NCI-H69 (cell line): ENCODE results near the gene MAPKAPK2.
A peak's percentile ranks its signal among the peaks of the same experiment; 100 is the strongest.

Experiments used
- DNase-seq: peaks from one replicate; lab custom pipeline; 2025; lab: John Stamatoyannopoulos, UW

MAPKAPK2 gene

DNA sequence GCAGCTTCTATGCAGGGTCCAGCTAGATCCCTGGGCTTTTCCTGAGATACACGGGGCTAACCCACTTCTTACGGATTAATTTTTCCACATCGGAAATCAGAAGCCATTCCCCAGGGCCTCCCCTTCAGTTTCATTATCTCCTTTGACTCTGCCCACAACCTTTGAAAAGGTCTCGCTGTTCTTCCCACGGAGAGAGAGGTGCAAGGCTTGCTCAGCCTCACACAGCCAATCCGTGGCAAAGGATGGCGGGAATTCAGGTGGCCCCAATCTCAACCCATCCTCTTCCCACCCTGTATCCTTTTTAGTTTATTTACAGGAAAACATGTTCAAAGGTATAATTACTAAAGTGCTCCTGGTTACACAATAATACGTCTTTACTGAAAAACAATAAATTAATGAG, 702 bp upstream of the MAPKAPK2 start:
- no peak for DNase-seq

DNA sequence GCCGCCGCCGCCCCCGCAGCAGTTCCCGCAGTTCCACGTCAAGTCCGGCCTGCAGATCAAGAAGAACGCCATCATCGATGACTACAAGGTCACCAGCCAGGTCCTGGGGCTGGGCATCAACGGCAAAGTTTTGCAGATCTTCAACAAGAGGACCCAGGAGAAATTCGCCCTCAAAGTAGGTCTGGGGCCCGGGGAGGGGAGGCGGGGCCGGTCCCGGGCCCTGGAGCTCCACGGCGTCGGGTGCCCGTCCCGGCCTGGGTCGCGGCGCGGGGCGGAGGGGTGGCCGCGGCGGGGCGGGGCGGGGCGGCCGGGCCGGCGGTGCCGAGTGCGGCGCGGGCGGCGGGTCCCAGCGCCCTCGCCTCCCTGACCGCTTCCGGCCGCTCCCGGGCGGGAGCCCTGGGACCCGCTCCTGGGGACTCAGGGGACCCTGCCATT, 646 bp downstream of the MAPKAPK2 start:
- DNase-seq, result peak; percentile 70

DNA sequence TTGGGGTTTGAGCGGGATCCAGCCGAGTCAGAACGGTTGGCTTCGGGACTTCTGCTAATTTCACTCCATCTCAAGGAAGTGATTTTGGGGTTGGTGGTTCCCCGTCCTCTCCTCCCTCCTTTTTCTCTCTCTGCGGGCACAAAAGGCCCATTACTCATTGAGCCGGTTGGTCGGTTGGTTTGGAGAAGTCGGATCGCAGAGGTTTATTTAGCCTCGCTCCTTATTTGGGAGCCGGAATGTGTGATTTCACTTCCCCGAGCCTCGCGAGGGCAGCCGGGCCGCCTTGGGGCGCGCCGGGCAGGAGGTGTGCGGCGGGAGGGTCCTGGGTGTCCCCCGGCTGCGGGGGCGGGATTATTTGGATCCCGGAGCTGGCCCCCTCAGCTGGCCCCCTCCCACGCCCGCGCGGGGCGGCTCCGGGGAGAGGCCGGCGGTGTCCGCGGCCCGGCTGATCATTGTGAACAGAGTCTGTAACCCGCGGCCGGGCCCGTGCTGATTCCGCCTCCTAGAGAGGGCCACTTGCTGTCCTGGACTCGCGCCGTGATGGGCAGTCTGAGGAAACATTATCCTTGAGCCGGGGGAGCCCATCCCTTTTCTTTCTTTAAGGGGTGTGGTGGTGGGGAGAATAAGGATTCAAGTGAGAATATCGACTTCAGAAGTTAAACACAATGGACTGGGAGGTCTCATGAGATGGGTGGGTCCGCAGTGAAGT, 1.2 kb downstream of the MAPKAPK2 start:
- DNase-seq, result peak; percentile 70

DNA sequence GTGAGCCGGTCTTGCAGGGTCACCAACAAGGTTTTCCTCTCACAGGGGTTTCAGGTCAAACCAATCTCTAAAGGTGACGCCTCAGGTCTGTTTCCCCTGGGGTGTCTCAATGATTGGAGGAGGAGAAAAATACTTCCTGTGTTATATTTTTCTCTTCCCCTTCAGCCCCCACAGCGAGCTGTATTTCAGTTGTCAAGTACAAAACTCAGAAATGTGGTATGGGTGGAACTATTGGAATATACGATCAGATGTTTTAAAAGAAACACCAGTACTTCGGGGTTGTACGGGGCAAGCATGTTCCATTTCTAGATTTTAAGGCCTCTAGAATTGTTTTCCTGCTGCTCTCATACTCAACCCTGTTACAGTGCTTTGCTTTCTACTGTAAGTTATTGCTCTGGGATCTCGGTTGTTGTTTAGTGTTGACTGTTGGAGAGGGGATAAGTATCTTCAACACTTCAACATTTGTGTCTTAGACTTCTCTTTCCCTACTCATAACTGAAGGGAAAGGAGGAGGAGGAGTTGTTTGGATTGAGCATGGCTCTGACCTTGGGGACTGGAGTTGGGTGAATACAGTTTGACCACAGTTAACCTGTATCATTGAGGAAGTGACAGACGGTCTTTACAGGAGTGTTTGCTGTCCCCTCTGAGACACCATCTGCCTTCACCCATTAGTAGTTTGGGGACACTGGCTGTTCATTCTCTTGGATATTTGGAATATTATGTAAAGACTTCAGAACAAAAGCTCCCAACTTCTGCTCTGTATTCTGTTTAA, 2.0 kb downstream of the MAPKAPK2 start:
- DNase-seq, result peak; percentile 72

DNA sequence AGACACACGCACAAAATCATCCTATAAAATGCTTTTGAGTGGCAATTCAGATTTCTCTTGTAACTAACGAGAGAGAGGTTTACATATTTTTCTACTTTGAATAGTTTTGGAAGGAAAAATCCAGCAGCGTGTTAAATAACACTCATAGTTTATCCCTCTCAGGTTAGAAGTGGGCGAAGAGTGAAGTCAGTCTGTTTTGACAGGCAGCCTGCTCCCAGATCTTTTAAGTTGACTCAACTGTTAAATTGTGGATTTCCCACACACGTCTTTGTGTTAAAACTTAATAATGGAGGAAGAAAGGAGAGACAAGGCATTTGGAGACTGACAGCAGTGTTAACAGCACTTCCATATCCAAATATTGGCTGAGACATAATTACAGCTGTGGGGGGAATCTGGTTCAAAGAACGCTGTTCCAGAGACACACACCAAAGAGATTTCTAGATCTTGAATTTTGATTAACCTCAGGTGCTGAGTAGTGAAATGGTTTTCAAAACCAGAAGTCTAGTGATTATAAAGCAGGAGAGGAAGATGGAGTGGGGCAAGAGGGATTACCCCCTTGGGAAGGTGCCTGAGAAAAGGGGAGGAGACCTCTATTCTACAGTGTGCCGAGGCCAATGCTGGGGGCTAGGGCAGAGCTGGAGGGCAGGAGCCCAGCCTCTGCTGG, 2.7 kb downstream of the MAPKAPK2 start:
- DNase-seq, result peak; percentile 70

DNA sequence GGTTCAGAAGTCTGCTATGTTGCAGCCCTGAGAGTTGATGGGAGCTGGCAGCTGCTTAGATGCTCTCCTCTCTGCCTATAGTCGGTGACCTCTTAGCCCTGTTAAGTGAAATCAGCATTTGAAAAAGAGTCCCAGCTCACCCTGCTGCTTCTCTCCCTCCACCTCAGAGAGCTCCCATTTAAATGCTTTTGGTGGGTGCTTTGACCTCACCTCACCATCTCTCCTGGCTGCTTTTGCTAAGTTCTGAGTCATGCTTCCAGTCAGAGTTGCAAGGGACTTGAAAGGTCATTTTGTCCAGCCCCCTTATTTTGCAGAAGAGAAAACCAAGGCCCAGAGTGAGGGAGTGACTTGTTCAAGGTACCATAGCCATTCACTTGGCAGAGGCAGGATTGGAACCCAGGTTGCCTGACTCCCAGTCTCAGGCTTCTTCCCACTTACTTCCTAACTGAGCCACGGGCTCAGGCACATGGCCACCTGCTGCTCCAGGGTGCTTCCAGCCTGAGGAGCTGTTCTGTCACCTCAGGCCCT, 3.3 kb downstream of the MAPKAPK2 start:
- peak; percentile 64 for DNase-seq

DNA sequence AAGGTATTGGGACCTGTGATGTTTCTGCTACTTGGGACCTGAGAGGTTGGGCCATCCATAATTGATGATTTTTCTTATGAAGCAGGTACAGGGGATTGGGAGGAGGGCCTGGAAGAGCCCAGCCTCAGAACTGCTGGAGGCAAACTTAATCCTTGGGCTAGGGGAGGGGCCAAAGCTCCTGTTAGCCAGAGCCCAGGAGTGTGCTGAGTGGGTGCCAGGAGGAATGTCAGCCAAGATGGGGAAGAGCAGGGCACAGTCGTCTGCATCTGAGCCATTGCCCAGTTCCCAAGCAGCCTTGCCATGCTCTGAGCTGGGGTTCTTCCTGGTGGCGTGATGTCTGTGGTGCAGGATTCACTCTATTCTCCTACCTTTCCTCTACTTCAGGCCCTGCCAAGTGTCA, 5.8 kb downstream of the MAPKAPK2 start:
- DNase-seq, result no peak

DNA sequence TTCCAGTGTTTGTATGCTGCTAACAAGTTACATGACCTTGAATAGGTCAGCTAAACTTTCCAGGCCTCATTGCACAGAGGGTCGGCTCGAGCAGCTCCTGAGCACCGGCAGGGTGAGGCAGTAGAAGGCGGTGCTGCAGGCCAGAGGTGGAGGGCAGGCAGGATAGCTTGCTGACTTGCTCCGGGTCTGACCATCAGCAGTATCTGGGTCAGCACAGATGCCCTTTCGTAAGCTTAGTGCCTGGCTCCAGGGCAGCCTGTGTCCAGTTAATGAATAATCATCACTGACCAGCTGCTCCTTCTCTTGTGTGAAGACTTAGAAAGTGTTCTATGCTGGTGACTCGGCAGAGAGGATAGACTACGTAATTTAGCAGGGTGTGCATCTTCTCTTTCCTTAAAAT, 6.9 kb downstream of the MAPKAPK2 start:
- DNase-seq, result no peak

DNA sequence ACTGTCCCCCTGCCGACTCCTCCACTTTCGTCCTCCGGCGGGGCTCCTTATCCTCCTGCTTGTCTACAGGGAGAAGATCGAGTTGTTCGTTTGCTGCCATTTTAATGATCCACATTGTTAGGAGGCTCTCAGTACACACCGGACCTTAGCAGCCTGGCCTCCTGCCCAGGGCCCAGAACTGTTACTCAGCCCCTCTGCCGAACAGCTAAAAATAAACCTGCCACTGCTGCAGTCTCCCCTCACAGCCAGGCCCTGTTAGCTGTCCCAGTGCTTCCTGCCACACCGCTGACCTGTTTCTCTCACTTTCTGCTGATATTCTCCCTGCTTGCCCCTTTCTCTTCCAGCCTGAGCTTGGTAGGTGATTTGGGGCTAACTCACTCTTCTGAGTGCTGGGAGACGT, 8.3 kb downstream of the MAPKAPK2 start:
- DNase-seq, result no peak

DNA sequence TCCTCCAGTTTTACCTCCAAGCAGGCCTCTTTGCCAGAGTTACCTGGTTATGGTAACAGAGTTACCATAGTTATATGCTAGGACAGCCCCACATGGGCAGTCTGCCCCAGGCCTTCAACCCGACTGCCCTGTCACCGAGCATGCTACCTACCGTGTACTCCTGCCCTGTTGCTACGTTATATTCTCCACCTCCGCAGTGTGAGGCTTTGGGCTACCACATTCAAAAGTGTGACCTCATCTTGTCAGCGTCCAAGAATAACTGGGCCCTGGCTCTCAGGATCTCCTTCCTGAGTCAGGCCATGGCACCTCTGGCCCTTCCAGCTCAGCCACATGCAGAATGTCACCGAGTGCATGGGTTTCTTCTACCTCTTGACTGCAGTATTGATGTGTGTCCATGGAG, 8.9 kb downstream of the MAPKAPK2 start:
- DNase-seq, result no peak

DNA sequence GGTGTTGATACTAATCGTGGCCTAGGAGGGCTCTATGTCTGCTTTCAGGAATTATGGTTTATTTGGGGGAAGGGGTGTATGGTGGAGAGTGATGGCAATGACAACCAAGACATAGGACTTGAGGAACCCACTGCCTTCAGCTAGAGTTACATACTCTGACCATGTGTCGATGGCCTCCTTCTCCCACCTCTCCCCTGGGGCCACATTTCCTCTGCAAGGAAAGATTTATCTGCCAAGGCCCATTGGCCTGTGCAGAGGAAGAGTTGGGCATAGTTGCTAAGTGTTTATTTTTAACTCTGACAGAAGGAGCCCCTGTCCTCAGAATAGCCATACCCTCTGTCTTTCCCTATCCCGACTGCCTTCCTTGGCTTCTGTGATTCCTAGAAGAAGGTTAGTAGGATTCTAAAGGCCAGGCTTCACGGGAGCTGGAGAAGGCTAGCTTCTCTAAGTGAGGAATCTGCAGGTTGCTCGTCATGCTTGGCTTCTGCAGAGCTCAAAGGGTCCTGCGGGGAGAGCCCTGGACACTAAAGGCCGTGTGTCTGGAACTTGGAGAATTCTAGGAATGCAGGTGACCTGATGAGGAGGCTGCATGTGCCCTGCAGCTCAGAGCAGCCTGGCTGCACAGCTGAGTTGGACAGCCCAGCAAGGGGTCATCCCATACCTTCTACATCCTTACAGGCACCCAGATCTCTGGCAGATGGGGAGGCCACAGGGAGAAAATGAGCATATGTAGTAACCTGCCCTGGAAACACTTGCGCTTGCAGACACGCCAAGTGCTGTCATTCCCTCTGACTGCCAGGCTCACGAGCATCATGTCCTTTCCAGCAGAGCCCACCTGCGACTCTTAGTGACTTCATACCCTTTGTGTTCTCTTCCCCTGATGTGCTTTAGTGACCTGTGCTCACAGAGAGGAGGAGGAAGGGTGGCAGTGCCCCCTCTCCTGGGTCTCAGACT, 9.7 kb downstream of the MAPKAPK2 start:
- peak; percentile 44 for DNase-seq

DNA sequence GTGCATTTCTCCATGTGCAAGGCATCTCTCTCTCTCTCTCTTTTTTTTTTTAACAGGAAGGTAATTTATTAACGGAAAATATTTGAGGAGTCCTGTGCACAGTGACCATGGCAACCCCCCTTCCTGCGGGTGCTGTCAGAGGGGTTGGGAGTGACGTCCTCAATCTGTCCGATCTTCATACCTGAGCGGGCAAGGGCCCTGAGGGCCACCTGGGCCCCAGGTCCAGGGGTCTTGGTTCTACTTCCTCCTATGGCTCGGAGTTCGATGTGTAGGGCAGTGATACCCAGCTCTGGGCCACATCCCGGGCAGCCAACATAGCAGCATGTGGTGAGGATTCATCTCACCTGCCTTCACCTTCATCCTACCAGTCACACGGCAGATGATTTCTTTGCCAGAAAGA, 11.0 kb downstream of the MAPKAPK2 start:
- no peak for DNase-seq

DNA sequence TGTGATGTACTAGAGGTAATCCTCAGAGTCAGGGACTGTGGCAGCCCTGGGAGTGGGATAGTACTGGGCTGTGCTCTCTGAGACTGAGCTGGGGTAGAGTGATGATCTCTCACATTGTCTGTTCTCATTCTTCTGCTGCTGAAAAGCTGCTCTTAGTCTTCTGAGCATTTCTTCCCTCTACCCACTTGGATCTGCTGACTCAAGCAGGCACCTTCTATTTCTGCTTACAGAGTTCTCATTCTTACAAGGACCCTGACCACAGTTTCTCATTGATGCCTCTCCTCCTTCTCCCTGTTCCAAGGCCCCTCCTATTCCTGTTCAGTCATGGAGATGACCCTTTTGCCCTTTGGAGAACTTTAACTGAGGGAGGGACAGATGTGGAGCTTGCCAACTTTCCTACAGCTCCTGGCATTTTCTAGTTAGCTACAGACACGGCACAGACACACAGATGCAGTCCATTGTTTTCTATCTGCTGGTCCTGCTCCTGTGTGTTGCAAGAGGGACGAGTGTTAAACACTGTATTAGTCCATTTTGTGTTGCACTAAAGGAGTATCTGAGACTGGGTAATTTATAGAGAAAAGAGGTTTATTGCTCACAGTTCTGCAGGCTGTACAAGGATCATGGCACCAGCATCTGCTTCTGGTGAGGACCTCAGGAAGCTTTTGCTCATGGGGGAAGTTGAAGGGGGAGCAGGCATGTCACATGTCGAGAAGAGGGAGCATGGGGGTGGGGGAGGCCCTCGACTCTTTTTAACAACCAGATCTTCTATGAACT, 12.3 kb downstream of the MAPKAPK2 start:
- no peak for DNase-seq

DNA sequence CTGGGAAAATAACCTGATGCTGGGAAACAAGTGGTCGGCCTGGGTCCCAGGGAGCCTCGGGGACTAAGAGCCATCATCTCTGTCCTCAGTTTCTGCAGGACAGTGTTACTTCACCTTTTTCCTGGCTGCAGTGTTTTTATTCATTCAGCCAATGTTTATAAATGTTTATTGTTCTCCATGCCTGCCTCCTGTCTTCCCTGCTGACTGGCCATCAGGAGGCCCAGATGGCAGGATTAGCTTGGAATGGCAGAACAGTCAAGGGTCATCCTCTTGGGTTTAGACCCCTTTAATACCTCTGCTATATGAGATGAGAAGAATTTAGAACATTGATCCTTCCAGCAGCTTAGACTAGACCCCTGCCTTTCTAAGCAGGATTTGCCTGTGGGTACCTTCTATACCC, 13.3 kb downstream of the MAPKAPK2 start:
- DNase-seq, result no peak

DNA sequence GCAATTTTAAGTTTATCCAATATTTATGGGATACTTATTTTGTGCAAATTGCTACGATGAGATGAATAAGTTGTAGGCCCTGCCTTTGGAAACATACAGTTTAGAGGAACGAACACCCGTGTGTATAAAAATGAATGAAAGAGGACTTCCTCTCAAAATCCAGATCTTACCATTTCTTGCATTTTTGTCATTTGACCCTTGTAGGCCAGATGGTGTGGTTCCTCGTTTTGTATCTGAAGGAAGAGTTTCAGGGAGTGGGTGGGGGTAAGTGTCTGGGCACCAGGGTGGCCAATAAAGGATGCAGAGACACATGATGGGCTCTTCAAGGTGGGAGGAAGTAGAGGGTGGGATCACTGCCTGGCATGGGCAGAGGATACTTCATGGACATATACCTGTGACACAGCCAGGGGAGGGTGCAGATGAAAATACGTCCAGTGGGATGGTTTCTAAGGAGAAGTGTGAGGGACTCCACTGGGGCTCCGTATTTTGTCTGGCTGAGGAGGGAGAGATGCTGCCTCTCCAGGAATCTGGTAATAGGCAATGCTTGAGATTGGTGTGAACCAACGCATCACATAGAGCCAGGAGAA, 14.4 kb downstream of the MAPKAPK2 start:
- no peak for DNase-seq

DNA sequence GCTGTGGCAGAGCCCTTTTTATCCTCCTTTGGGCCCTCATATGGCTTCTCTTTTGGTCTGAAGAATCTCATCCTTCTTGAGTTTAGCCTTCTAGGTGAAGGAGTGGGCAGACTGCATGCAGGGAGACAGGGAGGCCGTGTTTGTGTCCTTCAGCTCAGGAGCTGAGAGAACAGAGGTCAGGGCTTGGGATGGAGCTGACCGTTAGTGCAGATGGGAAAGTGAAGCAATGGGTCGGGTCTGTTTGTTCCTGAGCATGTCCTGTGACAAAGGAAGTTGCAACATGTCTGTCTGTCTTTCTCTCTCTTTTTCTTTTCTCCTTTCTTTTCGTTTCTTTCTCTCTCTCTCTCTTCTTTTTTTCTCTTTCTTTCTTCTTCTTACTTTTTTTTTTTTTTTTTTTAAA, 14.9 kb downstream of the MAPKAPK2 start:
- DNase-seq, result peak; percentile 17

DNA sequence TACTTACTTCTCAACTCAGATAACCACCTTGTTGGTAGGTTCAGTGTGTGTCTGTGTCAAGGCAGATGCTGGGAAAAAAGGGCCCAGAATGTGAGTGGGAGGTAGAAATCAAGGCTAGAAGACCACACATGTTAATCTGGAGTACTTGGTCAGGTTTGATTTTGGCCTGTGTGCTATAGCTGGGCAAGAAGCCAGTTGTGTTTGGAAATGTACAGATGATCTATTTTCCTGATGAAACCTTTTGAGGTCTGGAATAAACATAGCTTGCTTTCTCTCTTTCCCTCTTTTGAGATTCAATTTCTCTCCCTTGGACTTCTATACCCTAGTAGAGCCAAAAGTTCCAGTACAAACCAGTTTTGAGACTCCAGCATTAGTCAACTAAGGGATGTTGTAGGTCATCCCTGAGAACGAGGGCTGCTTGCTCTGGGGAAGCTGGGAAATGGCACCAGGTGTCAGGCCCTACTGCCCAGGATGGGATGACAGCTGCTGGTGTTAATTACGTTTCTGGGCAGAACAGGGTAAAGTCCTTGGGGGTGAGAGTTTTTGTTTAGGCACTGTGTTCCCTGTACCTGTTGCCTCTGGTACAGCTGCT, 15.8 kb downstream of the MAPKAPK2 start:
- peak; percentile 94 for DNase-seq

DNA sequence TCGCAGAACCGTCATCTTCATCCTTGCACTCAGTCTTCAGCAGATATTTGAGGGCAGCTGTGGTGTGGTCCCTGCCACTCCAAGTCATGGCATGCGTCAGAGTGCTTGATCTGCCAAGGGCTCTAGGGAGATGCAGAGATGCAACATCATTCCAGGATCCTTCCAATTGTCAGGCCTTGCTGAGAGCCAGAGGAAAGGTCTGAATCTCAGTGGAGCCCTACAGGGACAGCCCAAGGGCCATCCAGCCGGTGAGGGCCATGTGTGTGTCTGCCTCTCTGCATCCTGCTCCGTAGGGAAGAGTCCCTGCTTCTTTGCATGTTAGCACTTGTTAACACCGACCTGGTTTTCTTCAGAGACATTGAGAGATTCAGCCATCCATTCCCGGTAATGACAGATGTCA, 17.6 kb downstream of the MAPKAPK2 start:
- no peak for DNase-seq

DNA sequence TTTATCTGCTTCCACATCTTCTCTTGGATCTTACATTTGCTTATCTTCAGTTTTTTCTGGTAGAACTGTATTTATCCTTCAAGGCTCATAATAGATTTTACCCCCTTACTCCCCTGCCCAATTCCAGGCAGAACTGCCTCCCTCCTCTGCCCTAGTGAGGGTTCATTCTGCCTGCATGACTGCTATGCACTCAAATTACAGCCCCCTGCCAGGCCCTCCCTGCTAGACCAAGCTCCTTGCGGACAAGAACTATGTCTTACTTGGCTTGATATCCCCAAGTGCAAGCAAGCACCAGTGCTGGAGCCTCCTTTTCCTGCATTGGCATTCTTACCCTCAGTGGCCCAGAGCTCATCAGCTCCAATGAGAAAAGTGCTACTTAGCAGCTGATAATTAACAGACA, 18.1 kb downstream of the MAPKAPK2 start:
- peak; percentile 56 for DNase-seq

DNA sequence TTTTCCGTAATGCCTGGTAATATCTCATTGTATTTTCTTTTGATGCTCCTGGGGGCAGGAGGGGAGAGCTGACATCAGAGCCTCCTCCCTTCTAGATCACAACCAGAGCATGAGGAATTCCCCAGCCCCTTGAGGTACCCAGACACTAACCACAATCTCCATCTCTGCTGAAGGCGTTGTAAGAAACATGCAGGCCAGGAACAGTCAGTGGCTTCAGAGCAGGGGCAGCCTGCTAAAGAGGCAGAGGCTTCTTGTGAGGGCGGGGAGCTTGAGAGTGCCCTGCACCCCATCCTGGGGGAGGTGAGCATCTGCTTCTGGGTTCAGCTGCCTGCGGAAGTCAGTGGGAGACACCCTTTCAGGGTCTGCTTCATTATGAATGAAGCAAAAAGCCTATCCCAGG, 19.0 kb downstream of the MAPKAPK2 start:
- no peak for DNase-seq
